HG03097 (cell line): ENCODE measurements around the gene KCNH4.
"Not testable (repeated sequence)": the region's sequence is repeated elsewhere in the genome, so short reads cannot be mapped to it uniquely, and the experiment has no call there.

Experiments used
- ATAC-seq: cut with Tn5 transposase; IDR thresholded peaks from one replicate; pipeline ENCODE4 v1.9.1; 2021; ENCODE audit not compliant: unreplicated experiment, low FRiP score

The KCNH4 gene

DNA sequence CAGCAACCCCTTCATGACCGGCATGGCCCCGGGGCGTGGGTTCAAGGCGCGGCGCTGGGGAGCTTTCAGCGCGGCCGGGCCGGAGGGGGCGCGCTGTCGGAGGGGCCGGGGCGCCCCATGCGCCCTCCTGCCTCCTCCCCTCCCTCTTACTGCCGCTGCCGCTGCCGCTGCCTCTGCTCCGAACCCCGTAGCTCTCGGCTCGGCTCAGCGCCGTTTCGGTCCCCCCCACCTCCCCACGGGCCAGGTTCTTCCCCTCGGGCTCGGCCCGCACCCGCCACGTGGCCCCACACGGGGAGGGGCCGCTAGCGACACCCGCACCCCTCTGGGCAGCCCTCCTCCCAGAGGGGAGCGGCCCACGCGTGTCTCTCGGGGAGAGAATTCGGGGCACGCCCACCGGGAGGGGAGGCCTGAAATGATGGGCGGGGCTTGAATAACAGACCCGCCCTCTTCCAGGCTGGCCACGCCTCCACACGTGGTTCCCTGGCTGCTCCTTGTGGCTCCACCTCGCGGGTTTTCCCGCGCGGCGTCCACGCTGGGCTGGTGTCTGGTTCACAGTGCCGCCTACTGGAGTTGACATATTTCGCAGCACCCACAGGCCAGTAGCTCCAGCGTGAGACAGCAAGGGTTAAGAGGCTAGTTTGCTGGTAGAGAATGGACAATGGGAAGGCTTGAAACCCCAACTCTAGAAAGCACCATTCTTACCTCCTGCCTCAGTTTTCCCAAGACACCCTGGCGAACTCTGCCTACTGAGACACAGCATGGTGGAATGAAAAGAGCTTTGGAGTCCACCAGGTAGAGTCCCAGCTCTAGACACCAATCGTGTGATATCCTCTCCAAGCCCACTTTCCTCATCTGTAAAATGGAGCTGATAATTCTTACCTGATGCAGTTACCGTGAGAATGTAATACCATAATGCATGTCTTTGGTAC, at the start of gene KCNH4:
TSS of gene KCNH4 (minus strand) at position 221 of the 929 bp plus-strand sequence. CDS start at position 24, 197 bp downstream.
- peak; percentile 34 for ATAC-seq

DNA sequence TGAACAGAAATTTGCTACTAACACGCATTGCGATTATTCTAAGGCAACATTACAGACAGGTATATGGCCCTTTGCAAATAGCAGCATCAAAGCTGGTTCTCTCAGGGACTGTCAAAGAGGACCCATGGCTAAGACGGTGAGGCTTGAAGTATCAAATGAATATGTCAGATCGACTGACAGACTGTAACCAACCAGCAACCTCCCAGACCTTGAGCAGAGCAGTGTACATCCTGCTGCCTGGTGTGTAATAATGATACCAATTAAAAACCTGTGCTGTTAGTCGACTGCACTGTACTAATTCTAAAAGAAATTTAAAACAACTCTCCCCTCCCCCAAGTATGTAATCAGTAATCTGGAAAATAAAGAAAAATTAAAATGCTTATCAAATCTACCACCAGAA, 49.3 kb upstream of the KCNH4 start:
- ATAC-seq: no peak

DNA sequence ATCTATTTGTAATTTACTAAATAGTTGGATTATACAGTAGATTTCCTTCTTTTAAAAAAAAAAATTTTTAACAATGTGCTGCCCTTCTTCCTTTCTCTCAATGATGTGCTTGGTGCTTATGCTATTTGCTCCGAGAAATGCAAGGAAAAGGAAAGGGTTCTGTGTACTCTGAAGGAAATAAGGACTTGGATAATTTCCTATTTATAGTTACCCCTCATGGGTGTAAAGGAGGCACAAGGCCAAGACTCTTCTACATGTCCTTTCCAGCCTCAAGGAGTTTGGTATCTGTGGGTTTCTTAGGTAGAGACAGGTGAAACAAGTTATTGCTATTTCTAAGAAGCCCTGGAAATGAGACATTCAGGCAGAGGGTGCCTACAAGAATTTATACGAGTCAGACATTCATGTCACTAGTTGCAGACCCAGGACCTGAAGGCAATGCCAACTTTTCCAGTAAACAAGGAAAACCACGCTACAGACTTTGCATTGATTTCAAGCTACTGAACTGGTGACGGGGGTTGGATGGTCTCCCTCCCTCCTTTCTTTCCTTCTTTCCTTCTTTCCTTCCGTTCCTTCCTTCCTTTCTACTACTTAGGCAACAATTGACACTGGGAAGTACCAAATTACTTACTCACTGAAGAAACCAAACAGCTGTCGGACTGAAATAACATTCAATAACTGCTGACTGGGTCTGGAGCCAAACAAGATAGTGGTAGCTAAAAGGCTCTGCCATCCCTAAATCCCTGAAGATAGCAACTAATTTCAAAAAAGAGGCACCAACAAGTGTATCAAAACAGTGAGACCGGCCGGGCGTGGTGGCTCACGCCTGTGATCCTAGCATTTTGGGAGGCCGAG, 47.1 kb upstream of the KCNH4 start:
- ATAC-seq: no peak

DNA sequence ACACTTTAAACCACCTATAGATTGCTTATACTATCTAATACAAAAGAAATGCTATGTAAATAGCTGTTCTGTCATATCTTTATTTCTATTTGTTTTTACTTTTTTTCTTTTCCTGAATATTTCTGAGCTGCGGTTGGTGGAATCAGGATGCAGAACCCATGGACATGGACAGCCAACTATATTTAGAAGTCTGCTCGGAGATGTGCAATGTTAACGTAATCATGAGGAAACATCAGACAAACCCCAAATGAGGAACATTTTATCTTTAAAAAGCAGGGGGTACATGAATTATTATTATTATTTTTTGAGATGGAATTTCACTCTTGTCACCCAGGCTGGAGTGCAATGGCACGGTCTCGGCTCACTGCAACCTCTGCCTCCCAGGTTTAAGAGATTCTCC, 44.7 kb upstream of the KCNH4 start:
- no peak for ATAC-seq

DNA sequence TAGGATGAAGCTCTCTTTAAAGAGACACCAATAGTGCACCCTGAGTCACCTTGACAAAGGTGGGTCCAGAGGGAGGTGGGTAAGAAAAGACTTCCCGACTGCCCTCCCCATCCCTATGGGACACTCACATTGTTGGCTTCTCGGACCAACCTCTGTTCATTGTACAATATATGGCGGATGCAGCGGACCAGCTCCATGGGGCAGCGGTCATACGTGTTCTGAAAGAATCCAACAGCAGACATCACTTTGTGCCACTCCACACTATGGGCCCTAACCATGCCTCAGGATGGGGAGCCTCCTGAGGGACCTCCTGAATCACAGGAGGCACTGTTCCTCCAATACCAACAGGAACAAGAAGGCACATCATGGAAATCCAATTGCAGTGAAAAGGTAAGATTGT, 43.7 kb upstream of the KCNH4 start:
- ATAC-seq: no peak

DNA sequence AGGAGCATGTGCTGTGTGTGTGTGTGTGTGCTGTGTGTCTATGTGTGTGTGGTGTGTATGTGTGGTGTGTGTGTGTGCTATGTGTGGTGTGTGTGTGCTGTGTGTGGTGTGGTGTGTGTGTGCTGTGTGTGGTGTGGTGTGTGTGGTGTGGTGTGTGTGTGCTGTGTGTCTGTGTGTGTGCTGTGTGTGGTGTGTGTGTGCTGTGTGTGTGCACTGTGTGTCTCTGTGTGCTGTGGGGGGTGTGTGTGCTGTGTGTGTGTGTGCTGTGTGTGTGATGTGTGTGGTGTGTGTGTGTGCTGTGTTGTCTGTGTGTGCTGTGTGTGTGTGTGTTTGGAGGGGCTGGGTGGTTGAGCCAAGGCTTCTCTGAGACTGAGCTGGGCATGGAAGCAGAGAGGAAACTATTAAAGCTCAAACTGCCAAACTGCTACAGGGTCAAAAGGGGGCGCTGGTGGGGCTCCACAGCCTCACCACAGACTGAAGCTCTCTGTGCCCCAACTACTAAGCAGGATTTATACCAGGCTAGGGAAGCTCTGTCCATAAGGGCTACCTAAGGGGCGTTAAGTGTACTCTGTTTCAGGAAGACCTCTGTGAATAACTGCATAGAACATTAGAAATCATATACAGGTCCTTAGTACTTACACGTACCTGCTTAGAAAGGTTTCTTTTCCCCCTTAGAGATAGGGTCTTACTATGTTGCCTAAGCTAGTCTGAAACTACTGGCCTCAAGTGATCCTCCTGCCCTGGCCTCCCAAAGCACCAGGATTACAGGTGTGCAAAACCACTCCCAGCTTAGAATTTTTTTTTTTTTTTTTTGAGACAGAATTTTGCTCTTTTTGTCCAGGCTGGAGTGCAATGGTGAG, 41.2 kb upstream of the KCNH4 start:
- ATAC-seq: no peak

DNA sequence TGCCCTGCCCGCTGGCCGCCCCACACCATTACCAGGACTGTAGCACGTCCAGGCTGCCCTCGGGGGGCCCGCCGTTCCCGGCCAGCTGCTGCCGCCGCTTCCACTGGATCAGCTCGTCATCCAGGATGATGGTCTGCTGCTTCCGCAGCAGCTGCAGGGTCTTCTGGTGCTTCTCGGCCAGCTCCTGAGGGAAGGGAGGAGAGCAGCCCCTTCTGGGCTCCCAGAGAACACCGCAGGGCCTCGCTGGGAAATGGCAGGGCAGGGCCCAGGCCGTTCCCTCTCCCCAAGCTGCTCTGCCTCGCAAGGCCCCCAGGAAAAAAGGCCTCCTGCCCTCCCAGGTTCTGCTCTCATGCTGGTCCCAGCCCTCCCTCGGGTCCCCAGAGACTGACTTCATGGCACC, 38.3 kb upstream of the KCNH4 start:
- ATAC-seq: not testable (repeated sequence)

DNA sequence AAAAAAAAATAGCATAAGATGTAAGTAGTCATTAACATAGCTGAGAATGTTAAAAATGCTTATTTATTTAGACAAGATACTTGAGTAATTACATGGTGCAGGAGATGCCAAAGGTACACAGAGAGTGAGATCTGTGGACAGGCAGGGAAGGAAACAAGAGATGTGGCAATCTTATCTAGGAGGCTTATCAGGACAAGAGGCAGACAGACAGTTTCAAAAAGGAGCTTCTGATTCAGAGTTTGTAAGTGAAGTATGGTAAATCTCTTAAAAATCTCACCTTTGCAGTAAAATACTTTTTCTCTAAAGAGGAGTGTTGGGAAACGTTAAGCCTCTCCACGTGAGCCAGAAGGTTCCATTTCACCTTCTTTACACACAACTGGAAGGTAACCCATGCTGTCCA, 33.2 kb upstream of the KCNH4 start:
- ATAC-seq: no peak

DNA sequence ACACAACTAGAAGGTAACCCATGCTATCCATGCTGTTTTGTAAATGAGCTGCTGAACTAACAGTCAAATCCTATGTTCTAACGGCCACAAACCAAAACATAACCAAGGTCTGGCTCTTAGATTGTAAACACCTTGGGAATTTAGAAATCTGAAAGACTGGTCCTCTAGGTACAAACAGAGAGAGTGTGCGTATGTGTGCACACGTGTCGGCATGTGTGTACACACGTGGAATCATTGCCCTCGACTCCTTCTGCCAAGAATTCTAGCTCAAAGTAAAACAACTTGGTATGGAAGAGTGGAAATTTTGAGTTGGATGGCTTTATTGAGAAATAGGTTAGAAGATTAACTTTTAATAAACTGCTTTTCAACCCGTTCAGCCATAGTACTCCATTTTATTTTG, 31.4 kb upstream of the KCNH4 start:
- no peak for ATAC-seq

DNA sequence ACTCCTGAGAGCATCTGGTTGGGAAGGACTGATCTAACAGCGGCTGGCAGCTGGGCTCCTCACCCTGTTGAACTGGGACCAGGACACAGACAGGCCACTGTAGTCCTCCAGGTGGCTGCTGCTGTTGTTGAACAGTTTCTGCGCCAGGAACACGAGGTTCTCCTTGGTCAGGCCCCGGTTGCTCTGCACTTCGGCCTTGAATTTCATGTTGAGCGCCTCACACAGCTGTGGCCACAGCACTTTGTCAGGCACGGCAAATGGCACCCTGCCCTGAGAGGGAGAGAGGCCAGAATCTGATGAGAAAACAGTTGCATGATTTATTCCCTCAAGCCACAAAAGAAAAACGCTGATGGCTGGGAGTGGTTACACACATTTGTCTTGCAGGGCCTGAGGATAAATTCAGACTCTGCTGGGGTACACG, 31.0 kb upstream of the KCNH4 start:
- not testable (repeated sequence) for ATAC-seq

DNA sequence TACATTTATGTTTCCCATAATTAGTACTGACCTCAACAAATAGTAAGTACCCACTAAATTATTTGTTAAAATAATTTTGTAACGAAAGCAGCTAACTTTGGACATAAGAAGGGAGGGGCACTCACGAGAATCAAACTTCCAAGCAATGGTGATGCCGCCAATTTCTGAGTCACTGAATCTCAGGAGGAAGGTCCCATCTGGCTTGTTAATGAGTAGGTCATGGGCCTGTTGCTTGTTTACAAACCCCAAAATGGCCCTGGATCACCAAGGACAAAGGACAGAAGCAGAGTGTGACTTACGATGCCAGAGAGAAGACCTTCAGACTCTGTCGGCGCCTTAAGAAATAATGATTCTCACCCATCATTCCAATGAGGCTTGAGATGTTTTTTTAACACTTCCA, 29.1 kb upstream of the KCNH4 start:
- no peak for ATAC-seq

DNA sequence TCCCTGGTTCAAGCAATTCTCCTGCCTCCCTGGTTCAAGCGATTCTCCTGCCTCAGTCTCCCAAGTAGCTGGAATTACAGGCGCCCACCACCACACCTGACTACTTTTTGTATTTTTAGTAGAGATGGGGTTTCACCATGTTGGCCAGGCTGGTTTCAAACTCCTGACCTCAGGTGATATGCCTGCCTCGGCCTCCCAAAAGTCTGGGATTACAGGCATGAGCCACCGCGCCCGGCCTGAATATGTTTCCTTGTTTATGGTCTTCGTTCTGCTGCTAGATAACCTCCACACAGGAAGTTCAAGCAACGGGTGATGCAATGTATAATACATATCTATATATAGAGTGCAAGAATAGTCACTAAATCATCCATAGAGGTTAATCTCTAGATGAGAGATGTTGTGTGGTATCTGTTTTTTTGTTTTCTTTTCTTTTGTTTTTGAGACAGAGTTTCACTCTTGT, 25.2 kb upstream of the KCNH4 start:
- not testable (repeated sequence) for ATAC-seq

DNA sequence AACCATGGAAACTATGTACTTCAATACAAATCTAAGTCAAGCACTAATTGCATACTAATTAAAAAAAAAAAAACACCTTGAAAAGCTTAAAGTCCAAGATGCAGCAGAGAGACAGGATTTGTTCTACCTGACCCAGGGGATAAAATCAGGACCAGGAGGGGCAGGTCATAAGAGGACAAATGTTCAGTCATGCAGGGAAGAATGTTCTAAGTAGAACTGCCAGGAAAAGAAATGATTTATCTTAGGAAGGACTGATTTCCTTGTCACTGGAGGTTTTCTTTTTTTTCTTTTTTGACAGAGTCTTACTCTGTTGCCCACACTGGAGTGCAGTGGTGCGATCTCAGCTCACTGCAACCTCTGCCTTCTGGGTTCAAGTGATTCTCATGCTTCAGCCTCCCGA, 22.4 kb upstream of the KCNH4 start:
- ATAC-seq: no peak

DNA sequence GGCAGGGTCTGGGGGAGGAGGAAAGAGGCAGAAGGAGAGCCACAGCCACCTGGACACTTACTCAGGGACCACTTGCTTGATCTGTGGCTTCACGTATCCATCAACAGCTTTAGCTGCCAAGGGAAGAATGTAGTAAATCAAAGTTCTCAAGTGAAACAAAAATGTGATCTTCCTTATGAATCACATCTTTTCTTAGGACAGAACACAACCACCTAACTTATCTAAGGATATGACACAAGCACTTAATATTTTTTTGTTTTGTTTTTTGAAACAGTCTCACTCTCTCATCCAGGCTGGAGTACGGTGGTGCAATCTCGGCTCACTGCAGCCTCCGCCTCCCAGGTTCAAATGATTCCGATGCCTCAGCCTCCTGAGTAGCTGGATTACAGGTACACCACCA, 21.8 kb upstream of the KCNH4 start:
- no peak for ATAC-seq

DNA sequence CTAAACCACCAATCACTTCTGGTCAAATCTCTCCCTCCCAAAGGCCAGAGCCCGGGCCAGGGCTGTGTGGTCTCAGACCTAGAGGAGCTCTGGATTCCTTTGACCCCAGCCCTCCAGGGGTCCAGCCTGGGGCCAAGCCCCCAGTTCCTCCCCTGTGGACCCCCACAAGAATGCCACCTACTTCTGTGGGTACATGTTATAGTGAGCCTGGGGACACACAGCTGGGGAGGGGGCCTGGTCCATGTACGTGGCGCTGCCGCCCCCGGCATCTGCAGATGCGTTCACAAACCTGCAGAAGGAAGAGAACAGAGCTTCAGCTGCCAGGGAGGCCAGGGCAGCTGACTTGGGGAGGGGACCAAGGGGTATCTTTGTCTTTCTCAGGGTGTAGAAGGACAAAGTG, 21.2 kb upstream of the KCNH4 start:
- no peak for ATAC-seq

DNA sequence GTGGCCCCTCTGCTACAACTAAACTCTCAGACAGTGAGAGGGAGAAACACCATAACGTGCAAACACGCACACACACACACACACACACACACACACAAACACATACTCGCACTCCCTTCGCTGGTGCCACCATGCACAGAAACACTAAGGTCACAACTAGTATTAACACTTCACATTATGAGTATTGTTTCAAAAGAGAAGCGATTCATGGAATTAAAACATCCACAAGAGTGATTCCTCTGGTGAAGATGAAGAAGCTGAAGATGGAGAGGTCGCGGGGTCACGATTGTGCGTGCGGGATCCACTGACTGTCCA, 20.5 kb upstream of the KCNH4 start:
- no peak for ATAC-seq

DNA sequence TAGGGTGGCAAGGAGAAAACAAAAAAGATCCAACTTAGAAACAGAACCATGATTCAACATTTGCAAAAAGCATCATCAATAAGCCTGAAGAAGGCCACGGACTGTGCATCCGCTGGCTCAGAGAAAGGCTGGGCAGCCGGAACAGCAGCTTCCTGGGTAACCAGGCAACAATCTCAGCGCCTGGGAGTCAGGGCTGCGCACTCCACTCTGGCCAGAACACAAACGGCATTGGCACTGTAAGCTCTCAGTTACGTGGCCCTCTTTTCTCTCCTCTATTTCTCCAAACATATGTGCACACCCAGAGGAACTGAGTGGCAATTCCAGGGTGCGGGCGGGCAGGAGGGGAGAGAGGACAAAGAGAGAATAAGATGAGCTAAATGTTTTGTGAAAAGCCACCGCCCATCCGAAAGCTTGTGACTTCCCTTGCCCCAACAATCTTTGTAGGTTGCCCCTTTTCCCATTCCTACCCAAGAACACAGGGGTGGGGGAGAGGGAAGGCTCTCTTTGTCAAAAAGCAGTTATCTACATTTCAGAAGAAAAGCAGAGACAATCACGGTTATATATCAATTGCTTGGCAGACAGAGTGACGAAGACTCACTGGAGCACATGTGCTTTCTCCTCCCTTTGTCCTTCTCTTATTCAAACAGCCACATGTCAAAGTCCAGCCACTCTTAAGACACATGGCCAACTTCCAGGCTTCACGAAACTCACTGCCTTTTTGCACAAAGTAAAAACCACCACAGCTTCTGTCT, 19.9 kb upstream of the KCNH4 start:
- no peak for ATAC-seq

DNA sequence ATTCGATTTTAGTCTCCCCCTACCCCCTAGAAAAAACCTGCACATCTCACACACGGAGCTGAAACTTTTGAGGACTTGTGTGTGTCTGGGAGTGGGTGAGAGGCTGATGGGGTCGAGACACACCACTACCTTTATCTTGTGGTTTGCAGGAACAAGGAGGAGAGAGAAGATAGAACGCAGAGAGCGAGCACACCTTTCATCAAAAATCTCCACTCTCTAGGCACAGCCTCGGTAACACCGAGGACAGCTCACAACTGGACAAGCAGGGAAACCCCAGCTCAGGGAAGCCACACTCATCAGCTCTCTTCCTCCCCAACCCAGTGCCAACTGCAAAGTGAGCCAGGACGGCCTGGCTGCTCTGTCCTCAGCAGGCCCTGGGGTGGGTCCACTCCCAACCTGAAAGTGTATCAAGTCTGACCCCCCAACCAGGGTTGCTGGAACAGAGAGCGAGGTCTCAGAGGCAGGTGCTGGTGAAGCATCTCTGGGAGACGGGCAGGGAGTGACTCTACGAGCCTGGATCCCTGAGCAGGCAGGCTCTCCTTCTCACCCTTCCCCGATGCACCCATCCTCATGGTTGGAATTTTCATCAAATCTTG, 18.6 kb upstream of the KCNH4 start:
- no peak for ATAC-seq

DNA sequence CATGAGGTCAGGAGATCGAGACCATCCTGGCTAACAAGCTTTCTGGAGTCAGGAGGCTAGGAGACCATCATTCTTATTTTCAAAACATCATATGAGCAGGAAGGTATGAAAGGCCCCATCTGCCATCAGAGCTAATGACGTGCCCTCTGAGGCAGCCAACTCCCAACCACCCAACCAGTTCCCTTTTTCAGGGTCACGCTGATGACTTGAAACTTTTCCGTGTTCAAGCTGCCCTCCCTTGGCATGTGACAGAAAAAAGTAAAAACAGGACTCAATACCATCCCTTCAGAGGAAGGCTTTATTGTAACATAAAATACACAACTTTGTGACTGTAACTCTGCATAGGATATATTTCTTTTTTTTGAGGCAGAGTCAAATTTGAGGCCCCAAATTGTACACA, 18.0 kb upstream of the KCNH4 start:
- no peak for ATAC-seq
